IPS DF 19.7 (cell line): ENCODE results near the gene SPRYD4.

Source experiments
- DNase-seq: peaks from one replicate; pipeline ENCODE4 v3.0.0-alpha.2; 2013; ENCODE audit warnings: low read depth, low spot score

Gene SPRYD4

GRCh38 chr12:56521209-56521589 lies 52.8 kb downstream of the SPRYD4 start:
- DNase-seq: no peak

- peak; percentile 90 for DNase-seq
Measured at GRCh38 chr12:56521590-56522371, 53.4 kb downstream of the SPRYD4 start, which contains the start of gene RBMS2. Gene RBMS2, plus strand, starts transcription at chr12:56521820. Its CDS starts 204 bp downstream, at chr12:56522024.

GRCh38 chr12:56522411-56523193 lies 54.2 kb downstream of the SPRYD4 start:
- DNase-seq: no peak

GRCh38 chr12:56528846-56529245 lies 60.5 kb downstream of the SPRYD4 start:
- no peak for DNase-seq
